HG02840 (cell line): ENCODE data around the gene NPTN.
"Not testable (repeated sequence)": the region's sequence is repeated elsewhere in the genome, so short reads cannot be mapped to it uniquely, and the experiment has no call there.

Experiments
- ATAC-seq: cut with Tn5 transposase; IDR thresholded peaks from one replicate; pipeline ENCODE4 v1.9.1; 2021; ENCODE audit warnings: mild to moderate bottlenecking, moderate library complexity, moderate number of reproducible peaks; ENCODE audit not compliant: unreplicated experiment, low FRiP score

Gene NPTN

DNA sequence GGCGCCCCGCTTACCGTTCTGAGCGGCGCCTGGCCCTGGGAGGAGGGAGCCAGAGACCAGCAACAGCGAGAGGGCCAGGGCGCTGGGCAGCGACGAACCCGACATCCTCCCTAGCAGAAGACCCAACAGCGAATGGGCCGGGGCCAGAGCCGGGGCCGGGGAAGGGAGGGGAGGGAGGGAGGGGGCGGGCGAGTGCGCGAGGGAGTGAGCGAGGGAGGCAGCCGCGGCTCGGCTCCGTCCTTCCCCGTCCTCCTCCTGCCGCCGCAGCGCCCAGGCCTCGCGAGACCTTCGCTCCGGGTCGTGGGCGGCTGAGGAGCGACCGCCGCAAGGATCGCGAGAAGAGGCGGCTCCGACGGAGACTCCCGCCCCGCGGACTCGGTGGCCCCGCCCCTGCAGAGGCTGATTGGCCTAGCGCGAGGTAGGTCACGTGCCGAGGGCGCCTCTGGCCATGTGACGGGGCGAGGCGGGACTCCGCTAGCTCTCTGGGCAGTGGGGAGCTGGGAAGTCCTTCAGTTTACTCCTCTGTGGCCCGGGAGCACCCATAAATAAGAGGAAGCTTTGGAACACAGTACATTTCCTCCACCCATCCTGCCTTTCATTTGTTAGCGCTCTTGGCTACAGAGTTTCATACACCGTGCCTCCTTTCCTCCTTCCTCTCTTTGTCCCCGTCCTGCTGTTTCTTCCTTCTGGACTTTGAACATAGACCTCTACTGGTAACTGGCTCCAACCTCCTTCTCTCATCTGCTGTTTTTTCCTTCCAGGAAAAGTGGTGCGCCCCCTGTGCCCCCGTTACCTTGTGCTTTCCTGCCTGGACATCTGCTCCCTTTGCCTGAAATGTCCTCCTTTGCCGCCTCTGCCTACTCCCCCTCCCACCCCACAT lies at the start of gene NPTN:
TSS of gene NPTN (minus strand) at position 279 of the 880 bp plus-strand sequence. CDS start at position 105, 174 bp downstream.
- peak; percentile 83 for ATAC-seq

DNA sequence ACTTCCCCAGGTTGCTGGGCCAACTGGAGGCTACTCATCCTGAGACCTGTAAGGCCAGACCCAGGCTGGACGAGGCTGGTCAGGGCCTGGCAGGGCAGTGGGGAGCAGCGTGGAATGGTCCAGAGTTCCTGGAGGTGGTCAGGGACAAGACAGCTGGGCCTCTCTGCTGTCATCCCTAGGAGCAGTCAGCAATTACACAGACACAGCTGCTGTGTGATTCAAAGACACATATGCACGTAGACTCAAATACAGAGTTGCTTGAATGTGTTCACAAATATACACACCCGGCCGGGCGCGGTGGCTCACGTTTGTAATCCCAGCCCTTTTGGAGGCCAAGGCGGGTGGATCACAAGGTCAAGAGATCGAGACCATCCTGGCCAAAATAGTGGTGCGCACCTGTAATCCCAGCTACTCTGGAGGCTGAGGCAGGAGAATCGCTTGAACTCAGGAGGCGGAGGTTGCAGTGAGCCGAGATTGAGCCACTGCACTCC lies 49.5 kb upstream of the NPTN start:
- no peak for ATAC-seq

DNA sequence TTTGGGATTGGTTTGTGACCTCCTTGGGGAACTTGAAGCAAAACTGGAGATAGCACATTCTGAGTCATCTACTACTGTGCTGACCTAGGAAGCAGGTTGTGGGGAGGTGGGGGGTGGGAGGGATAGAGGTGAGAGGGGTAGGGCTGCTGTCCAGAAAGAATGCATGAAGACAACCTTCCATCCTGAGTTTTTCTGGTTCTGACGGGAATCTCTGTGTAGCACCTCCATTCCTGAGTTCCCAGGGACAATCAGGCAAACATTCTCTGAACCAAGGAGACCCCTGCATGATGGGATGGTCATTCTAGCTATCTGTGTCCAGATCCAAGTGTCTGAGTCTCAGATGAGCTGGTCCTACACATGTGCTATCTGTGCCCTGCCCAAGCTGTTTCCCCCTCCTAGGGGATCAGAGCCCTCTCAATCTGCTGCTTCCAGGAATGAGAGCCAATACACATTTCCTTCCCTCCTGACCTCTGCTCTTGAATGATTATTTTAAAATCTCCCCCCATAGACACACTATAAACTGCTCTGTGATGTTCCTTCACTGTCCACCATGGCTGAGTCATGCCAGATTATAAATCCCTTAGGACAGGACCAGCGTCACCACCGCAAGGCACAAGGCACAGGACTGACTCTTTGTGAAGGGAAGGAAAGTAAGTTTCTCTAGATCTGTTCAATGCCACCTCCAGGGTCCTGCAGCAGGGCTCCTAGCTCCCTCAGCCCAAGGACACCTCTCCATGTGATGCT lies 48.8 kb upstream of the NPTN start:
- no peak for ATAC-seq

GRCh38 chr15:73681063-73681462 lies 47.9 kb upstream of the NPTN start:
- ATAC-seq: no peak

DNA sequence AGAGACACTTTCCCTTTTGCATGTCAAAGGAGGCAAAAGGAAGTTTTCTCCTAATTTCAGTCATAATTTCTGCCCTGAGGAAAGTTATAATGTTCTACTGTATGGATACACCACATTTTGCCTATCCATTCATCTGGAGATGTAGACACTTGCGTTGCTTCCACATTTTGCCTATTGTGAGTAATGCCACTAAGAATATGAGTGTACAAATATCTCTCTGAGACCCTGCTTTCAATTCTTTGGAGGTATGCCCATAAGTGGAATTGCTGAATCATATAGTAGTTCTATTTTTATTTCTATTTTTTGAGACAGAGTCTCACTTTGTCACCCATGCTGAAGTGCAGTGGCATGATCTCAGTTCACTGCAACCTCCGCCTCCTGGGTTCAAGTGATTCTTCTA lies 47.4 kb upstream of the NPTN start:
- no peak for ATAC-seq

DNA sequence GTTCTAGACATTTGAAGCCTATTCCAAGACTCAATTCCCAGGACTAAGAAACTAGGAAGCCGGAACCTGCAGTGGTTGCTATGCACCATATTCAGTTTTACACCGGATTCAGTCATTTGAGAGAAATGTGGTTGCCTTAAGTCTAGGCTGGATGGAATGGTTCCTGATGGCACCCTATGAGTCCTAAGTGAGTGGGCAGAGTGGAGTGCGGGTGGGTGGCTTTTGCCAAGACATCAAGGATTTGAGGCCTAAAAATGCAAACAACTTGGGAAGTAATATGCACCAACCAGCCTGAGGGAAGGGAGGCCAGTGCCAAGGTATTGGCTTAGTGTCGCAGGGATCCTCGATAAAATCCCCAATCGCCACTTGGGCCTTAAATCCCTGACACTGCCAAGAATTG lies 46.8 kb upstream of the NPTN start:
- ATAC-seq: no peak

GRCh38 chr15:73679180-73679579 lies 46.0 kb upstream of the NPTN start:
- ATAC-seq: no peak

GRCh38 chr15:73678498-73678897 lies 45.3 kb upstream of the NPTN start:
- ATAC-seq: no peak

- no peak for ATAC-seq
These were observed 44.5 kb upstream of the NPTN start for GRCh38 chr15:73677733-73678132.

GRCh38 chr15:73677146-73677607 lies 44.0 kb upstream of the NPTN start:
- no peak for ATAC-seq

DNA sequence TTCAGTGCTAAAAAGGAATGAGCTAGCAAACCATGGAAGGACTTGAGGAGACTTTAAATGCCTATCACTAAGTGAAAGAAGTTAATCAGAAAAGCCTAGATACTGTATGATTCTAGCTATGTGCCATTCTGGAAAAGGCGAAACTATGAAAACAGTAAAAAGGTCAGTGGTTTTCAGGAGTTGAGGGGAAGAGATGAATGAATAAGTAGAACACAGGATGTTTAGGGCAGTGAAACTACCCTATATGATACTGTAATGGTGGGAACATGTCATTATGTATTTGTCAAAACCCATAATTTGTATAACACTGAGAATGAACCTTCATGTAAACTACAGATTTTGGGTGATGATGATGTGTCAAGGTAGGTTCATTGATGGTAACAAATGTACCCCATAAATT lies 41.4 kb upstream of the NPTN start:
- no peak for ATAC-seq

GRCh38 chr15:73660455-73660854 lies 27.3 kb upstream of the NPTN start:
- ATAC-seq: no peak

- no peak for ATAC-seq
These were observed 25.5 kb upstream of the NPTN start for GRCh38 chr15:73658645-73659044.

GRCh38 chr15:73655724-73656123 lies 22.5 kb upstream of the NPTN start:
- ATAC-seq: no peak

DNA sequence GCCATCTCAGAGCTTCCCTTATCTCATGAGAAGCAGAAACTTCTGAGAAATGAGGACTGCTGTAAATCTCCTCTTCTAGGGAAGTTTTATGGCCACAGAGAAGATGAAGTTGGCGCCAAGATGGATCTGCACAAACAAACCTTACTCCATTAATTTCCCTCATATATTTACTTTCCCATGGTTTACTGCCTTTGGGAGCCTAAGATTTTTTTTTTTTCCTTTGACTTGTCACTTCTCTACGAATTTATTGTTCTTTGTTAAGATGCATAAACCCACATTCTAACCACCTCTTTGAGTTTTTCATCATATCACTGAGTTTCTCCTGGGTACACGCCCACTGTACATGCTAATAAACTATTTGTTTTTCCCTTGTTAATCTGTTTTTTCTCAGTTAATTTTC lies 21.5 kb upstream of the NPTN start:
- ATAC-seq: no peak

- no peak for ATAC-seq
These were observed 17.4 kb upstream of the NPTN start for GRCh38 chr15:73650416-73651126.

DNA sequence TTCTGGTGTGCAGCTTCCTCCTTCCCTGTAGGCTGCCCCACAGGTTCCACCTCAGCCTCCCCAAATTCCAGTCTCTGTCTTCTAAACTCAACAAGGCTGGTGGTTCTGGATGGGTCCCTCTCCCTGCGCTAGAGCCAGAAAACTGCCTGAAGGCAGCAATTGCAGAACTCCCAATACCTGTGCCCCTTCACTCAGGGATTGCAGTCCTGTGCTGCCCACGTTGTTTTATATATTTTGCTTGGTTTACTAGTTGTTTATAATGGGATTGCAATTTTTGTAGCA lies 14.8 kb upstream of the NPTN start:
- ATAC-seq: no peak

DNA sequence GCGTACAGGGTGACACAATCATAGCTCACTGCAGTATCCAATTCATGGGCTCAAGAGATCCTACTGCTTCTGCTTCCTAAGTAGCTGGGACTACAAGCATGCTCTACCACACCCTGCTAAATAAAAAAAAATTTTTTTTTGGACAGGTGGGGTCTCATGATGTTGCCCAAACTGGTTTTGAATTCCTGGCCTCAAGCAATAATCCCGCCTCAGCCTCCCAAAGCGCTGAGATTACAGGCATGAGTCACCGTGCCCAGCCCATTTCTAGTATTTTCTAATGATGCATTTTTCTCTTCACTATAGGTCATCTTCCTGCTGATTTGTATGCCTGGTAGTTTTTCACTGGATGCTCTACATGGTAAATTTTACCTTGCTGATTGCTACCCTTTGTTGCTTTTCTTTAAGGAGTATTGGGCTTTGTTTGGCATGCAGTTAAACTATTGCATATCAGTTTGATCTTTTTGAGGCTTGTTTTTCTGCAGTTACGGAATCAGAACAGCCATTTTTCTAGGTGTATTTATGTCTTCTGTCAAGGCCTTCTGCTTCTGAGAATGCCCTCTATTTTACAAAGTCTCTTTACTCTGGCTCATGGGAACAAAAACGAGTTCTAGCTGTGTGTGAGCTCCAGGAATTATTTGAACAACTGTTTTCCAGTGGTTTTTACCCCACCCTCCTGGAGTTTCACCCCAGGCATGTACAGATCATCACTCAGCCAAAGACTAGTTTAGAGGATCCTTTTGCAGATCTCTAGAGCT lies 14.2 kb upstream of the NPTN start:
- no peak for ATAC-seq

DNA sequence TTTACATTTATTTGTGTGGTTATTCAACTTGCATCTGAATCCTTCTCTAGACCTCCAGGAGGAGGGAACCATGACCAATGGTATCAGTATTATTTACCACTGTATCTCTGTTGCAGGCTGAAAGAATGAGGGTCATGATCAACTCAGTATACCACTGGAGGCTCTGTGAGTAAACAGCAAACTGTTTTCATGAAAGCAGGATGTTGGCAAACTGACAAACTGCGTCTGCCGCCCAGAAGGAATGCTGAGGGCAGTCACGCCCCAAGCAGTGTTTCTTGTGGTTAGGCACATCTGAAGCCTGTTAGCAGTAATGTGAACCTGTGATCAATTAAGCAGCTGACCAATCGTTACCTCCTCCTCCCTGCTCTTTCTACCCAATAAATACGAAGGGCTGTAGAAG lies 6.3 kb upstream of the NPTN start:
- not testable (repeated sequence) for ATAC-seq

- ATAC-seq: no peak
These were observed 4.3 kb upstream of the NPTN start for GRCh38 chr15:73637527-73637926.
